MM.1S (cell line): Measurements from ENCODE around the gene POLG.

ENCODE experiments used
- EZH2 ChIP-seq: fragments of 300-600 bp; sonication (generic); optimal IDR thresholded peaks from 2 replicates; pipeline ENCODE3; 2017; ENCODE audit warnings: low read depth, mild to moderate bottlenecking, antibody characterized with exemption, low read length, mixed read lengths
- TF ChIP-seq, protein P1 (sequence below): fragments of 300-600 bp; sonication (generic); IDR thresholded peaks from 2 replicates; pipeline ENCODE4 v1.5.1; 2016; ENCODE audit warnings: antibody characterized with exemption, low read length, mixed read lengths

- TF ChIP-seq EZH2 = no peak
- TF ChIP-seq, protein P1, sequence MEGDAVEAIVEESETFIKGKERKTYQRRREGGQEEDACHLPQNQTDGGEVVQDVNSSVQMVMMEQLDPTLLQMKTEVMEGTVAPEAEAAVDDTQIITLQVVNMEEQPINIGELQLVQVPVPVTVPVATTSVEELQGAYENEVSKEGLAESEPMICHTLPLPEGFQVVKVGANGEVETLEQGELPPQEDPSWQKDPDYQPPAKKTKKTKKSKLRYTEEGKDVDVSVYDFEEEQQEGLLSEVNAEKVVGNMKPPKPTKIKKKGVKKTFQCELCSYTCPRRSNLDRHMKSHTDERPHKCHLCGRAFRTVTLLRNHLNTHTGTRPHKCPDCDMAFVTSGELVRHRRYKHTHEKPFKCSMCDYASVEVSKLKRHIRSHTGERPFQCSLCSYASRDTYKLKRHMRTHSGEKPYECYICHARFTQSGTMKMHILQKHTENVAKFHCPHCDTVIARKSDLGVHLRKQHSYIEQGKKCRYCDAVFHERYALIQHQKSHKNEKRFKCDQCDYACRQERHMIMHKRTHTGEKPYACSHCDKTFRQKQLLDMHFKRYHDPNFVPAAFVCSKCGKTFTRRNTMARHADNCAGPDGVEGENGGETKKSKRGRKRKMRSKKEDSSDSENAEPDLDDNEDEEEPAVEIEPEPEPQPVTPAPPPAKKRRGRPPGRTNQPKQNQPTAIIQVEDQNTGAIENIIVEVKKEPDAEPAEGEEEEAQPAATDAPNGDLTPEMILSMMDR = no peak
Measured at GRCh38 chr15:89322822-89323221, 11.8 kb downstream of the POLG start.
